Measurements from ENCODE around the gene E2F7. TPM values are rescaled to one million over a fixed set of nuclear protein-coding genes. Genes with fewer than 3 reads are reported as not detected.
"Not testable (repeated sequence)": the region's sequence is repeated elsewhere in the genome, so short reads cannot be mapped to it uniquely, and the experiment has no call there.

Gene E2F7
- polyA plus RNA-seq, 1 donor from 2014 or later = 0.48 TPM

GRCh38 chr12:77099799-77100198, 34.4 kb upstream of the E2F7 start:
- H2AFZ ChIP-seq (ENCODE audit: low read depth, low read length) = no peak overlapping the region

DNA sequence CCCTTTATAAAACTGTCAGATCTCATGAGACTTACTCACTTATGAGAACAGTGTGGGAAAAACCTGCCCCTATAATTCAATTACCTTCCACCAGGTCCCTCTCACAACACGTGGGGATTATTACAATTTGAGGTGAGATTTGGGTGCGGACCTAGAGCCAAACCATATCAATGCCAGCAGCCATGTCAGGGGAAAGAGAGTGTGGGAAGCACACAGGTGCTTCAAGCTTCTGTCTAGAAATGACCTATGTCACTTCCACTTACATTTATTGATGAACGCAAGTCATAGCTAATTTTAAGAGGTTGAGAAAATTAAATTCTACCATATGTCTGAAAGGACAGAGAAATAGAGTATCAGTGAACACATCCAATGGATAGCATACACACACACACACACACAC, 32.5 kb upstream of the E2F7 start:
- no peaks in the 10 kb centered on the region for H3K79me2 ChIP-seq (replicated peaks; ENCODE audit: insufficient read depth, low read length)
- TF ChIP-seq POLR2AphosphoS5 (IDR thresholded peaks at IDR 0.05) = no peak
- TF ChIP-seq EZH2 (IDR thresholded peaks at IDR 0.05; ENCODE audit: borderline replicate concordance, insufficient read depth, low read length, poor library complexity, severe bottlenecking) = no peak
- TF ChIP-seq, protein P1, sequence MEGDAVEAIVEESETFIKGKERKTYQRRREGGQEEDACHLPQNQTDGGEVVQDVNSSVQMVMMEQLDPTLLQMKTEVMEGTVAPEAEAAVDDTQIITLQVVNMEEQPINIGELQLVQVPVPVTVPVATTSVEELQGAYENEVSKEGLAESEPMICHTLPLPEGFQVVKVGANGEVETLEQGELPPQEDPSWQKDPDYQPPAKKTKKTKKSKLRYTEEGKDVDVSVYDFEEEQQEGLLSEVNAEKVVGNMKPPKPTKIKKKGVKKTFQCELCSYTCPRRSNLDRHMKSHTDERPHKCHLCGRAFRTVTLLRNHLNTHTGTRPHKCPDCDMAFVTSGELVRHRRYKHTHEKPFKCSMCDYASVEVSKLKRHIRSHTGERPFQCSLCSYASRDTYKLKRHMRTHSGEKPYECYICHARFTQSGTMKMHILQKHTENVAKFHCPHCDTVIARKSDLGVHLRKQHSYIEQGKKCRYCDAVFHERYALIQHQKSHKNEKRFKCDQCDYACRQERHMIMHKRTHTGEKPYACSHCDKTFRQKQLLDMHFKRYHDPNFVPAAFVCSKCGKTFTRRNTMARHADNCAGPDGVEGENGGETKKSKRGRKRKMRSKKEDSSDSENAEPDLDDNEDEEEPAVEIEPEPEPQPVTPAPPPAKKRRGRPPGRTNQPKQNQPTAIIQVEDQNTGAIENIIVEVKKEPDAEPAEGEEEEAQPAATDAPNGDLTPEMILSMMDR (IDR thresholded peaks at IDR 0.05; ENCODE audit: poor library complexity, severe bottlenecking) = no peak
- no peak for TF ChIP-seq SMC3 (conservative IDR thresholded peaks at IDR 0.05; ENCODE audit: poor library complexity)
- TF ChIP-seq MXI1 (conservative IDR thresholded peaks at IDR 0.05; ENCODE audit: poor library complexity, severe bottlenecking) = no peak
- TF ChIP-seq RAD21 (conservative IDR thresholded peaks at IDR 0.05) = no peak
- TF ChIP-seq EP300 (conservative IDR thresholded peaks at IDR 0.05; ENCODE audit: poor library complexity, severe bottlenecking) = no peak
- no peak overlapping the region for H3K4me2 ChIP-seq (ENCODE audit: low read length)
- no peaks in the 10 kb centered on the region for H3F3A ChIP-seq (ENCODE audit: insufficient read depth, low read length, poor library complexity, severe bottlenecking)
- no peak overlapping the region for H3K4me3 ChIP-seq (ENCODE audit: low read length)
- H3K9me3 ChIP-seq (ENCODE audit: low read length) = no peaks in the 10 kb centered on the region
- H3K27ac ChIP-seq (ENCODE audit: low read length) = no peak overlapping the region
- no peak overlapping the region for H2AFZ ChIP-seq (ENCODE audit: low read depth, low read length)
- no peaks in the 10 kb centered on the region for H4K20me1 ChIP-seq (ENCODE audit: insufficient read depth)
- no peak overlapping the region for H3K9ac ChIP-seq (ENCODE audit: low read length)
- H3K36me3 ChIP-seq (ENCODE audit: insufficient read depth, low read length) = no peaks in the 10 kb centered on the region
- H3K27me3 ChIP-seq (ENCODE audit: insufficient read depth, low read depth, low read length) = no peaks in the 10 kb centered on the region
- H3K9me2 ChIP-seq (ENCODE audit: insufficient read depth, low read length) = no peaks in the 10 kb centered on the region

More at GRCh38 chr12:77099799-77100198, 34.4 kb upstream of the E2F7 start:
- no peaks in the 10 kb centered on the region for H3F3A ChIP-seq (ENCODE audit: insufficient read depth, low read length, poor library complexity, severe bottlenecking)
- no peaks in the 10 kb centered on the region for H3K27me3 ChIP-seq (ENCODE audit: insufficient read depth, low read depth, low read length)
- TF ChIP-seq SMC3 (conservative IDR thresholded peaks at IDR 0.05; ENCODE audit: poor library complexity) (no peak), POLR2AphosphoS5 (IDR thresholded peaks at IDR 0.05) (no peak), EZH2 (IDR thresholded peaks at IDR 0.05; ENCODE audit: borderline replicate concordance, insufficient read depth, low read length, poor library complexity, severe bottlenecking) (no peak), RAD21 (conservative IDR thresholded peaks at IDR 0.05) (no peak), MXI1 (conservative IDR thresholded peaks at IDR 0.05; ENCODE audit: poor library complexity, severe bottlenecking) (no peak), TAF1 (IDR thresholded peaks at IDR 0.05; ENCODE audit: low read depth) (no peak), EP300 (conservative IDR thresholded peaks at IDR 0.05; ENCODE audit: poor library complexity, severe bottlenecking) (no peak)
- TF ChIP-seq, protein P2, sequence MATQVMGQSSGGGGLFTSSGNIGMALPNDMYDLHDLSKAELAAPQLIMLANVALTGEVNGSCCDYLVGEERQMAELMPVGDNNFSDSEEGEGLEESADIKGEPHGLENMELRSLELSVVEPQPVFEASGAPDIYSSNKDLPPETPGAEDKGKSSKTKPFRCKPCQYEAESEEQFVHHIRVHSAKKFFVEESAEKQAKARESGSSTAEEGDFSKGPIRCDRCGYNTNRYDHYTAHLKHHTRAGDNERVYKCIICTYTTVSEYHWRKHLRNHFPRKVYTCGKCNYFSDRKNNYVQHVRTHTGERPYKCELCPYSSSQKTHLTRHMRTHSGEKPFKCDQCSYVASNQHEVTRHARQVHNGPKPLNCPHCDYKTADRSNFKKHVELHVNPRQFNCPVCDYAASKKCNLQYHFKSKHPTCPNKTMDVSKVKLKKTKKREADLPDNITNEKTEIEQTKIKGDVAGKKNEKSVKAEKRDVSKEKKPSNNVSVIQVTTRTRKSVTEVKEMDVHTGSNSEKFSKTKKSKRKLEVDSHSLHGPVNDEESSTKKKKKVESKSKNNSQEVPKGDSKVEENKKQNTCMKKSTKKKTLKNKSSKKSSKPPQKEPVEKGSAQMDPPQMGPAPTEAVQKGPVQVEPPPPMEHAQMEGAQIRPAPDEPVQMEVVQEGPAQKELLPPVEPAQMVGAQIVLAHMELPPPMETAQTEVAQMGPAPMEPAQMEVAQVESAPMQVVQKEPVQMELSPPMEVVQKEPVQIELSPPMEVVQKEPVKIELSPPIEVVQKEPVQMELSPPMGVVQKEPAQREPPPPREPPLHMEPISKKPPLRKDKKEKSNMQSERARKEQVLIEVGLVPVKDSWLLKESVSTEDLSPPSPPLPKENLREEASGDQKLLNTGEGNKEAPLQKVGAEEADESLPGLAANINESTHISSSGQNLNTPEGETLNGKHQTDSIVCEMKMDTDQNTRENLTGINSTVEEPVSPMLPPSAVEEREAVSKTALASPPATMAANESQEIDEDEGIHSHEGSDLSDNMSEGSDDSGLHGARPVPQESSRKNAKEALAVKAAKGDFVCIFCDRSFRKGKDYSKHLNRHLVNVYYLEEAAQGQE (IDR thresholded peaks at IDR 0.05; ENCODE audit: borderline replicate concordance) = no peak
- TF ChIP-seq, protein P1 (IDR thresholded peaks at IDR 0.05; ENCODE audit: poor library complexity, severe bottlenecking) = no peak
- no peak overlapping the region for H3K27ac ChIP-seq (ENCODE audit: low read length)
- no peaks in the 10 kb centered on the region for H4K20me1 ChIP-seq (ENCODE audit: insufficient read depth)
- no peaks in the 10 kb centered on the region for H3K36me3 ChIP-seq (ENCODE audit: insufficient read depth, low read length)
- no peaks in the 10 kb centered on the region for H3K79me2 ChIP-seq (replicated peaks; ENCODE audit: insufficient read depth, low read length)
- no peaks in the 10 kb centered on the region for H3K9me2 ChIP-seq (ENCODE audit: insufficient read depth, low read length)
- H3K4me3 ChIP-seq (ENCODE audit: low read length) = no peak overlapping the region
- no peak overlapping the region for H3K9ac ChIP-seq (ENCODE audit: low read length)
- H3K4me2 ChIP-seq (ENCODE audit: low read length) = no peak overlapping the region
- no peaks in the 10 kb centered on the region for H3K9me3 ChIP-seq (ENCODE audit: low read length)

DNA sequence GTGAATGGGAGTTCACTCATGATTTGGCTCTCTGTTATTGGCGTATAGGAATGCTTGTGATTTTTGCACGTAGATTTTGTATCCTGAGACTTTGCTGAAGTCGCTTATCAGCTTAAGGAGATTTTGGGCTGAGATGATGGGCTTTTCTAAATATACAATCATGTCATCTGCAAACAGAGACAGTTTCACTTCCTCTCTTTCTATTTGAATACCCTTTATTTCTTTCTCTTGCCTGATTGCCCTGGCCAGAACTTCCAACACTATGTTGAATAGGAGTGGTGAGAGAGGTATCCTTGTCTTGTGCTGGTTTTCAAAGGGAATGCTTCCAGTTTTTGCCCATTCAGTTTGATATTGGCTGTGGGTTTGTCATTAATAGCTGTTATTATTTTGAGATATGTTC, 26.9 kb upstream of the E2F7 start:
- H3K27me3 ChIP-seq (ENCODE audit: insufficient read depth, low read depth, low read length); H2AFZ ChIP-seq (ENCODE audit: low read depth, low read length); H3K9ac ChIP-seq (ENCODE audit: low read length): not testable (repeated sequence)

More for the DNA sequence above, 26.9 kb upstream of the E2F7 start:
- H3K4me2 ChIP-seq (ENCODE audit: low read length); H3K79me2 ChIP-seq (replicated peaks; ENCODE audit: insufficient read depth, low read length); H3K36me3 ChIP-seq (ENCODE audit: insufficient read depth, low read length); H3K4me3 ChIP-seq (ENCODE audit: low read length); H3K9me2 ChIP-seq (ENCODE audit: insufficient read depth, low read length); H3K27ac ChIP-seq (ENCODE audit: low read length); H3K9me3 ChIP-seq (ENCODE audit: low read length); H4K20me1 ChIP-seq (ENCODE audit: insufficient read depth); H3F3A ChIP-seq (ENCODE audit: insufficient read depth, low read length, poor library complexity, severe bottlenecking): not testable (repeated sequence)

All from neural cell (in vitro differentiated cells).